HCT116 (cell line): ENCODE measurements around the gene PSD. TPM values are rescaled to one million over a fixed set of nuclear protein-coding genes. Genes with fewer than 3 reads are reported as not detected.

Source experiments
- ATAC-seq: fragments of 200-7000 bp; cut with Tn5 transposase; 2 replicates; pipeline ENCODE4 v1.9.1; 2020; ENCODE audit warnings: mild to moderate bottlenecking, moderate library complexity
- BruUV-seq: library from RNA; stranded (reverse); fragments of 400-500 nt; replicated peaks from 2 replicates; lab custom pipeline; 2021; lab: Mats Ljungman, UMichigan
- CTCF ChIA-PET: fragments of 300-600 bp; sonication (Branson Sonifier 250); formaldehyde crosslinking; loops from one replicate; lab custom pipeline; 2021; ENCODE audit warnings: antibody characterized with exemption; lab: Charles Lee
- POLR2A ChIA-PET: fragments of 300-600, 350-600 bp; sonication (Branson Sonifier 250); formaldehyde crosslinking; loops from one replicate; lab custom pipeline; 2021; ENCODE audit warnings: antibody characterized with exemption; lab: Charles Lee
- RAD21 ChIA-PET, 2 experiments: fragments of 300-600 bp; sonication (Branson Sonifier 250); formaldehyde crosslinking; loops; one replicate each; lab custom pipeline; 2023; ENCODE audit warnings: low total read pairs in 2 of 2; ENCODE audit not compliant: uncharacterized antibody in 2 of 2, unreplicated experiment in 2 of 2, low non-redundant PET in 1 of 2; lab: Charles Lee
- DNase-seq: peaks from one replicate; pipeline ENCODE4 v3.0.0-alpha.2; 2010; ENCODE audit warnings: low read depth, low spot score
- H2AFZ ChIP-seq: fragments of 200-600 bp; shearing (Covaris generic), sonication (generic); 2 replicates; pipeline ENCODE4 v1.6.1; 2017; ENCODE audit warnings: low read depth, mixed run types, mixed read lengths, antibody characterized with exemption, low read length; ENCODE audit not compliant: poor library complexity, severe bottlenecking
- H3K27ac ChIP-seq: 2 replicates; pipeline ENCODE4 v1.5.1; 2012; ENCODE audit warnings: low read depth, low read length
- H3K27me3 ChIP-seq: fragments of 200-600 bp; sonication (generic); 2 replicates; pipeline ENCODE4 v1.6.1; 2016; ENCODE audit warnings: mixed run types, low read length, mixed read lengths; ENCODE audit not compliant: insufficient read depth
- H3K36me3 ChIP-seq, 2 experiments: fragments of 200-500 bp in 1 of 2; fragments of 200-600 bp in 1 of 2; sonication (Bioruptor generic) in 1 of 2; sonication (generic) in 1 of 2; 2 replicates each; pipeline versions ENCODE4 v1.5.1 to v1.6.1; 2014 to 2016; ENCODE audit warnings: low read length in 2 of 2, inconsistent platforms in 1 of 2, mixed read lengths in 1 of 2, mixed run types in 1 of 2; ENCODE audit not compliant: insufficient read depth in 2 of 2, control insufficient read depth in 1 of 2
- H3K4me1 ChIP-seq, 2 experiments: fragments of 200-600 bp in 1 of 2; sonication (generic) in 1 of 2; 2 replicates each; pipeline versions ENCODE4 v1.5.1 to v1.6.1; 2012 to 2017; ENCODE audit warnings: low read length in 2 of 2, inconsistent platforms in 1 of 2, mild to moderate bottlenecking in 1 of 2, mixed read lengths in 1 of 2, mixed run types in 1 of 2, moderate library complexity in 1 of 2; ENCODE audit not compliant: insufficient read depth in 2 of 2, control insufficient read depth in 1 of 2
- H3K4me2 ChIP-seq: fragments of 200-600 bp; sonication (generic); 2 replicates; pipeline ENCODE4 v1.6.1; 2017; ENCODE audit warnings: mixed run types, low read length, mixed read lengths
- H3K4me3 ChIP-seq, 2 experiments: fragments of 200-600 bp in 1 of 2; sonication (generic) in 1 of 2; replicated peaks in 1 of 2; 2 replicates each; pipeline ENCODE4 v1.5.1; 2011 to 2016; ENCODE audit warnings: low read length in 2 of 2, control low read depth in 1 of 2, low read depth in 1 of 2, mild to moderate bottlenecking in 1 of 2, mixed read lengths in 1 of 2, mixed run types in 1 of 2
- H3K79me2 ChIP-seq: fragments of 200-600 bp; sonication (generic); 2 replicates; pipeline ENCODE4 v1.6.1; 2017; ENCODE audit warnings: mild to moderate bottlenecking, mixed run types, low read length, moderate library complexity, mixed read lengths; ENCODE audit not compliant: insufficient read depth
- H3K9ac ChIP-seq: fragments of 200-600 bp; sonication (generic); 2 replicates; pipeline ENCODE4 v1.6.1; 2016; ENCODE audit warnings: low read length, mixed read lengths
- H3K9me2 ChIP-seq: fragments of 200-600 bp; sonication (generic), shearing (Covaris generic); 2 replicates; pipeline ENCODE4 v1.6.1; 2017; ENCODE audit warnings: mixed run types, mild to moderate bottlenecking, moderate library complexity; ENCODE audit not compliant: insufficient read depth
- H3K9me3 ChIP-seq, 2 experiments: fragments of 200-500 bp in 1 of 2; fragments of 200-600 bp in 1 of 2; sonication (Bioruptor generic) in 1 of 2; sonication (generic) in 1 of 2; 2 replicates each; pipeline ENCODE4 v1.6.1; 2014 to 2017; ENCODE audit warnings: low read length in 2 of 2, mixed read lengths in 2 of 2, inconsistent platforms in 1 of 2, low read depth in 1 of 2, mild to moderate bottlenecking in 1 of 2, mixed run types in 1 of 2, moderate library complexity in 1 of 2; ENCODE audit not compliant: control insufficient read depth in 1 of 2, insufficient read depth in 1 of 2
- H4K20me1 ChIP-seq: fragments of 200-600 bp; sonication (generic), shearing (Covaris generic); 2 replicates; pipeline ENCODE4 v1.6.1; 2017; ENCODE audit warnings: mixed run types, mild to moderate bottlenecking, moderate library complexity; ENCODE audit not compliant: insufficient read depth
- CEBPB ChIP-seq: IDR thresholded peaks from 2 replicates; pipeline ENCODE4 v1.6.1; 2012; ENCODE audit warnings: low read depth
- EGR1 ChIP-seq: IDR thresholded peaks from 2 replicates; pipeline ENCODE4 v1.6.1; 2012; ENCODE audit warnings: low read depth
- ELF1 ChIP-seq: IDR thresholded peaks from 2 replicates; pipeline ENCODE4 v1.6.1; 2012; ENCODE audit warnings: low read depth, borderline replicate concordance
- EZH2phosphoT487 ChIP-seq: fragments of 200-600 bp; IDR thresholded peaks from 2 replicates; pipeline ENCODE4 v1.6.1; 2018; ENCODE audit warnings: antibody characterized with exemption, borderline replicate concordance
- FOSL1 ChIP-seq: IDR thresholded peaks from 2 replicates; pipeline ENCODE4 v1.6.1; 2012; ENCODE audit warnings: low read depth
- JUND ChIP-seq: IDR thresholded peaks from 2 replicates; pipeline ENCODE4 v1.6.1; 2012
- POLR2A ChIP-seq: IDR thresholded peaks from 2 replicates; pipeline ENCODE4 v1.7.0; 2011; ENCODE audit warnings: borderline replicate concordance; ENCODE audit not compliant: insufficient read depth, insufficient read length; ENCODE audit errors: extremely low read depth
- POLR2AphosphoS5 ChIP-seq: IDR thresholded peaks from 2 replicates; pipeline ENCODE4 v1.6.1; 2011; ENCODE audit warnings: mild to moderate bottlenecking, low read depth, low read length, moderate library complexity
- SP1 ChIP-seq: IDR thresholded peaks from 2 replicates; pipeline ENCODE4 v1.6.1; 2012; ENCODE audit warnings: low read depth
- SRF ChIP-seq: IDR thresholded peaks from 2 replicates; pipeline ENCODE4 v1.6.1; 2012; ENCODE audit warnings: low read depth
- YY1 ChIP-seq: IDR thresholded peaks from 2 replicates; pipeline ENCODE4 v1.6.1; 2011; ENCODE audit warnings: low read length, low read depth, moderate library complexity, mild to moderate bottlenecking; ENCODE audit not compliant: insufficient replicate concordance; ENCODE audit errors: extremely low read depth
- ZNF274 ChIP-seq: fragments of 200-500 bp; sonication (Bioruptor generic); IDR thresholded peaks from 2 replicates; pipeline ENCODE4 v1.6.1; 2014; ENCODE audit warnings: mild to moderate bottlenecking, low read depth, low read length, inconsistent platforms
- intact Hi-C: fragments of 100-400 bp; cut with micrococcal nuclease; formaldehyde crosslinking; loops from 2 replicates; pipeline ENCODE4 v1.10.0; 2022
- total RNA-seq: library from RNA; stranded (reverse); gene quantifications from one replicate; pipeline ENCODE4 v1.2.1, GENCODE V29; 2021; ENCODE audit not compliant: unreplicated experiment
- TF ChIP-seq, protein P1 (sequence below): IDR thresholded peaks from 2 replicates; pipeline ENCODE4 v1.6.1; 2011; ENCODE audit warnings: mild to moderate bottlenecking, low read length, moderate library complexity; ENCODE audit not compliant: insufficient replicate concordance; ENCODE audit errors: extremely low read depth
- TF ChIP-seq, protein P2 (sequence below), 3 experiments: fragments of 200-600 bp in 1 of 3; sonication (generic) in 1 of 3; IDR thresholded peaks in 2 of 3; conservative IDR thresholded peaks in 1 of 3; 2 replicates each; pipeline ENCODE4 v1.5.1; 2012 to 2017; ENCODE audit warnings: low read depth in 2 of 3, low read length in 2 of 3, antibody characterized with exemption in 1 of 3, borderline replicate concordance in 1 of 3, control low read depth in 1 of 3, mild to moderate bottlenecking in 1 of 3, mixed read lengths in 1 of 3, mixed run types in 1 of 3, moderate library complexity in 1 of 3; ENCODE audit not compliant: insufficient read depth in 1 of 3
- TF ChIP-seq, protein P3 (sequence below): IDR thresholded peaks from 2 replicates; pipeline ENCODE4 v1.6.1; 2012
- TF ChIP-seq, protein P4 (sequence below): IDR thresholded peaks from 2 replicates; pipeline ENCODE4 v1.6.1; 2012

PSD gene
- total RNA-seq, 1 experiment from 2014 or later, result 9.7 TPM

DNA sequence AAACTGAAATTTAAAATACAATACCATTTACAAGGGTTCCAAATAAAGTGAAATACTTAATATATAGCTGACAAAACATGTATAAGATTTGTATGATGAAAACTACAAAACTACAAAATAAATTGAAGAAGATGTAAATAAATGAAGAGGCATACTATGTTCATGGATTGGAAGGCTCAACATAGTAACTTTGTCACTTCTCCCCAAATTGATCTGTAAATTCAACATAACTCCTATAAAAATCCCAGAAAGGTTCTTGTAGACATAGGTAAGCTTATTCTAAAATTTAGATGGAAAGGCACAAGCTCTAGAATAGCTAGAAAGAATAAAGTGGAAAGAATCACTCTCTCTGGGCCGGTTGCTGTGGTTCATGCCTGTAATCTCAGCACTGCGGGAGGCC is 47.3 kb downstream of the PSD start:
- TF ChIP-seq, protein P1, sequence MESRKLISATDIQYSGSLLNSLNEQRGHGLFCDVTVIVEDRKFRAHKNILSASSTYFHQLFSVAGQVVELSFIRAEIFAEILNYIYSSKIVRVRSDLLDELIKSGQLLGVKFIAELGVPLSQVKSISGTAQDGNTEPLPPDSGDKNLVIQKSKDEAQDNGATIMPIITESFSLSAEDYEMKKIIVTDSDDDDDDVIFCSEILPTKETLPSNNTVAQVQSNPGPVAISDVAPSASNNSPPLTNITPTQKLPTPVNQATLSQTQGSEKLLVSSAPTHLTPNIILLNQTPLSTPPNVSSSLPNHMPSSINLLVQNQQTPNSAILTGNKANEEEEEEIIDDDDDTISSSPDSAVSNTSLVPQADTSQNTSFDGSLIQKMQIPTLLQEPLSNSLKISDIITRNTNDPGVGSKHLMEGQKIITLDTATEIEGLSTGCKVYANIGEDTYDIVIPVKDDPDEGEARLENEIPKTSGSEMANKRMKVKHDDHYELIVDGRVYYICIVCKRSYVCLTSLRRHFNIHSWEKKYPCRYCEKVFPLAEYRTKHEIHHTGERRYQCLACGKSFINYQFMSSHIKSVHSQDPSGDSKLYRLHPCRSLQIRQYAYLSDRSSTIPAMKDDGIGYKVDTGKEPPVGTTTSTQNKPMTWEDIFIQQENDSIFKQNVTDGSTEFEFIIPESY, result no peak
- no peak for TF ChIP-seq POLR2A
- TF ChIP-seq, protein P2, sequence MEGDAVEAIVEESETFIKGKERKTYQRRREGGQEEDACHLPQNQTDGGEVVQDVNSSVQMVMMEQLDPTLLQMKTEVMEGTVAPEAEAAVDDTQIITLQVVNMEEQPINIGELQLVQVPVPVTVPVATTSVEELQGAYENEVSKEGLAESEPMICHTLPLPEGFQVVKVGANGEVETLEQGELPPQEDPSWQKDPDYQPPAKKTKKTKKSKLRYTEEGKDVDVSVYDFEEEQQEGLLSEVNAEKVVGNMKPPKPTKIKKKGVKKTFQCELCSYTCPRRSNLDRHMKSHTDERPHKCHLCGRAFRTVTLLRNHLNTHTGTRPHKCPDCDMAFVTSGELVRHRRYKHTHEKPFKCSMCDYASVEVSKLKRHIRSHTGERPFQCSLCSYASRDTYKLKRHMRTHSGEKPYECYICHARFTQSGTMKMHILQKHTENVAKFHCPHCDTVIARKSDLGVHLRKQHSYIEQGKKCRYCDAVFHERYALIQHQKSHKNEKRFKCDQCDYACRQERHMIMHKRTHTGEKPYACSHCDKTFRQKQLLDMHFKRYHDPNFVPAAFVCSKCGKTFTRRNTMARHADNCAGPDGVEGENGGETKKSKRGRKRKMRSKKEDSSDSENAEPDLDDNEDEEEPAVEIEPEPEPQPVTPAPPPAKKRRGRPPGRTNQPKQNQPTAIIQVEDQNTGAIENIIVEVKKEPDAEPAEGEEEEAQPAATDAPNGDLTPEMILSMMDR (IDR thresholded peaks at IDR 0.05 in 2 of 3, conservative IDR thresholded peaks at IDR 0.05 in 1 of 3; ENCODE audit: borderline replicate concordance in 1 of 3, insufficient read depth in 1 of 3, low read depth in 2 of 3, low read length in 2 of 3), result no peak
- TF ChIP-seq, protein P3, sequence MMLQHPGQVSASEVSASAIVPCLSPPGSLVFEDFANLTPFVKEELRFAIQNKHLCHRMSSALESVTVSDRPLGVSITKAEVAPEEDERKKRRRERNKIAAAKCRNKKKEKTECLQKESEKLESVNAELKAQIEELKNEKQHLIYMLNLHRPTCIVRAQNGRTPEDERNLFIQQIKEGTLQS, result no peak
- TF ChIP-seq POLR2AphosphoS5, result no peak
- no peak for TF ChIP-seq FOSL1
- TF ChIP-seq SRF, result no peak
- TF ChIP-seq JUND, result no peak
- no peak for TF ChIP-seq ZNF274
- no peak for TF ChIP-seq SP1
- TF ChIP-seq EZH2phosphoT487, result no peak
- no peak for TF ChIP-seq ELF1
- TF ChIP-seq, protein P4, sequence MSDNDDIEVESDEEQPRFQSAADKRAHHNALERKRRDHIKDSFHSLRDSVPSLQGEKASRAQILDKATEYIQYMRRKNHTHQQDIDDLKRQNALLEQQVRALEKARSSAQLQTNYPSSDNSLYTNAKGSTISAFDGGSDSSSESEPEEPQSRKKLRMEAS, result no peak
- TF ChIP-seq YY1, result no peak
- no peak for TF ChIP-seq EGR1
- TF ChIP-seq CEBPB, result no peak
- no peak overlapping the region for H3K9ac ChIP-seq
- ATAC-seq (no peak), DNase-seq (no peak)
- H3K4me2 ChIP-seq, result no peak overlapping the region
- no peaks in the 10 kb centered on the region for H3K9me2 ChIP-seq
- ChIA-PET POLR2A (no interaction called here), RAD21 (interaction anchor here in 1 of 2 experiments (1.0 kb wide), 1 partner anchor 141 kb away, joined by 3 read pairs; no protein-coding TSS in a partner anchor), CTCF (no interaction called here)
- no TSS peak for BruUV-seq
- no peak overlapping the region for H3K27ac ChIP-seq
- peaks cover 0 to 6% of the 10 kb centered on the region in 2 experiments; a peak in 1 of 4 replicates for H3K9me3 ChIP-seq
- no peaks in the 10 kb centered on the region for H4K20me1 ChIP-seq
- H3K4me1 ChIP-seq, result peaks cover 8 to 19% of the 10 kb centered on the region in 2 experiments; a peak in 3 of 4 replicates
- no peaks in the 10 kb centered on the region for H3K27me3 ChIP-seq
- no peak overlapping the region for H2AFZ ChIP-seq
- intact Hi-C loops, result no loop called here
- H3K4me3 ChIP-seq, result no peak overlapping the region
- H3K79me2 ChIP-seq, result no peaks in the 10 kb centered on the region
- H3K36me3 ChIP-seq, result peaks cover 66 to 67% of the 10 kb centered on the region in 2 experiments
